GM12878 (cell line): Measurements from ENCODE around the gene USP9X. TPM values are rescaled to one million over a fixed set of nuclear protein-coding genes. Genes with fewer than 3 reads are reported as not detected.

Experiments used
- ATAC-seq: fragments of 200-7000 bp; cut with Tn5 transposase; 3 replicates; pipeline ENCODE4 v1.9.1; 2020; ENCODE audit warnings: mild to moderate bottlenecking, moderate library complexity
- BruUV-seq: library from RNA; stranded (reverse); fragments of 400-500 nt; replicated peaks from 2 replicates; lab custom pipeline; 2021; lab: Mats Ljungman, UMichigan
- CTCF ChIA-PET: fragments of 300-600 bp; sonication (Branson Sonifier 250); formaldehyde crosslinking; extraction: SDS; loops from one replicate; lab custom pipeline; 2021; ENCODE audit warnings: inconsistent platforms; lab: Yijun Ruan, JAX
- POLR2A ChIA-PET: fragments of 350-600 bp; formaldehyde crosslinking; extraction: SDS; loops from one replicate; lab custom pipeline; 2021; ENCODE audit warnings: inconsistent platforms; lab: Charles Lee
- RAD21 ChIA-PET: fragments of 300-600 bp; sonication (Branson Sonifier 250); formaldehyde crosslinking; loops from one replicate; lab custom pipeline; 2023; ENCODE audit warnings: antibody characterized with exemption; ENCODE audit not compliant: unreplicated experiment; lab: Charles Lee
- SMC1A ChIA-PET: fragments of 300-600 bp; sonication (Branson Sonifier 250); formaldehyde crosslinking; loops from one replicate; lab custom pipeline; 2023; ENCODE audit not compliant: unreplicated experiment, uncharacterized antibody; lab: Charles Lee
- DNase-seq: peaks from one replicate; pipeline ENCODE4 v3.0.0-alpha.2; 2011; ENCODE audit warnings: low read depth, low spot score
- FAIRE-seq: peaks from 3 replicates; lab custom pipeline; 2011; peaks lifted over from hg19 to GRCh38; lab: Jason Lieb, UNC
- H2AFZ ChIP-seq: 2 replicates; pipeline ENCODE4 v1.6.0; 2011; ENCODE audit warnings: low read depth, low read length, control low read depth; ENCODE audit not compliant: control insufficient read depth
- H3K27ac ChIP-seq: 2 replicates; pipeline ENCODE4 v1.5.1; 2011; ENCODE audit warnings: control low read depth; ENCODE audit not compliant: control insufficient read depth, insufficient read depth
- H3K27me3 ChIP-seq, 2 experiments: replicated peaks in 1 of 2; 2 replicates each; pipeline versions ENCODE4 v1.6.0 to v1.6.1; 2011; ENCODE audit warnings: low read length in 1 of 2; ENCODE audit not compliant: control insufficient read depth in 2 of 2, insufficient read depth in 2 of 2
- H3K36me3 ChIP-seq, 2 experiments: 2 replicates each; pipeline ENCODE4 v1.5.1; 2011; ENCODE audit warnings: low read length in 1 of 2; ENCODE audit not compliant: control insufficient read depth in 2 of 2, insufficient read depth in 2 of 2
- H3K4me1 ChIP-seq: 2 replicates; pipeline ENCODE4 v1.6.1; 2011; ENCODE audit warnings: mild to moderate bottlenecking, low read length, moderate library complexity, mixed read lengths; ENCODE audit not compliant: control insufficient read depth, insufficient read depth
- H3K4me2 ChIP-seq: 2 replicates; pipeline ENCODE4 v1.6.0; 2011; ENCODE audit warnings: control low read depth; ENCODE audit not compliant: control insufficient read depth, insufficient read depth
- H3K4me3 ChIP-seq: fragments of 200-600 bp; sonication (generic); 2 replicates; pipeline ENCODE4 v1.5.1; 2016
- H3K79me2 ChIP-seq: 2 replicates; pipeline ENCODE4 v1.6.0; 2011; ENCODE audit warnings: low read length; ENCODE audit not compliant: control insufficient read depth, insufficient read depth
- H3K9ac ChIP-seq: 2 replicates; pipeline ENCODE4 v1.8.0; 2011; ENCODE audit warnings: low read length, control low read depth, mixed read lengths; ENCODE audit not compliant: control insufficient read depth, insufficient read depth
- H3K9me3 ChIP-seq: replicated peaks from 3 replicates; pipeline ENCODE4 v1.5.1; 2011; ENCODE audit warnings: mild to moderate bottlenecking, low read length; ENCODE audit not compliant: control insufficient read depth, insufficient read depth
- H4K20me1 ChIP-seq: 2 replicates; pipeline ENCODE4 v1.6.0; 2011; ENCODE audit not compliant: control insufficient read depth, insufficient read depth
- BACH1 ChIP-seq: fragments of 450-650 bp; IDR thresholded peaks from 2 replicates; pipeline ENCODE4 v1.6.1; 2017; ENCODE audit warnings: mild to moderate bottlenecking, borderline replicate concordance
- BCL11A ChIP-seq: IDR thresholded peaks from 2 replicates; pipeline ENCODE4 v1.6.1; 2011; ENCODE audit warnings: low read depth, low read length
- ESRRA ChIP-seq: IDR thresholded peaks from 2 replicates; pipeline ENCODE4 v1.6.1; 2012; ENCODE audit warnings: mild to moderate bottlenecking, low read length, improper control_type of control experiment
- FOXK2 ChIP-seq: fragments of 450-650 bp; IDR thresholded peaks from 2 replicates; pipeline ENCODE4 v1.6.1; 2017; ENCODE audit warnings: mild to moderate bottlenecking, moderate library complexity
- HDAC2 ChIP-seq: fragments of 200-600 bp; sonication (generic); IDR thresholded peaks from 2 replicates; pipeline ENCODE4 v1.6.1; 2017
- IRF3 ChIP-seq: fragments of 450-650 bp; IDR thresholded peaks from 2 replicates; pipeline ENCODE4 v1.6.1; 2014; ENCODE audit warnings: mild to moderate bottlenecking
- JUNB ChIP-seq: IDR thresholded peaks from 2 replicates; pipeline ENCODE4 v1.6.1; 2016; ENCODE audit warnings: antibody characterized with exemption, mild to moderate bottlenecking
- MEF2B ChIP-seq: fragments of 450-650 bp; IDR thresholded peaks from 2 replicates; pipeline ENCODE4 v1.6.1; 2018; ENCODE audit warnings: mild to moderate bottlenecking, moderate library complexity; ENCODE audit not compliant: partially characterized antibody, poor library complexity, severe bottlenecking
- MTA3 ChIP-seq: IDR thresholded peaks from 2 replicates; pipeline ENCODE4 v1.6.1; 2012; ENCODE audit warnings: low read length, inconsistent platforms, borderline replicate concordance
- NKRF ChIP-seq: fragments of 450-650 bp; conservative IDR thresholded peaks from 2 replicates; pipeline ENCODE4 v1.6.1; 2017; ENCODE audit warnings: mild to moderate bottlenecking, moderate library complexity
- RAD51 ChIP-seq: fragments of 450-650 bp; IDR thresholded peaks from 2 replicates; pipeline ENCODE4 v1.6.1; 2016; ENCODE audit warnings: moderate library complexity, mild to moderate bottlenecking, inconsistent platforms
- RBBP5 ChIP-seq: fragments of 200-600 bp; sonication (generic); conservative IDR thresholded peaks from 2 replicates; pipeline ENCODE4 v1.6.1; 2016
- SIX5 ChIP-seq: IDR thresholded peaks from 2 replicates; pipeline ENCODE4 v1.6.1; 2011; ENCODE audit warnings: mild to moderate bottlenecking, low read depth, low read length, moderate library complexity; ENCODE audit not compliant: severe bottlenecking
- SMARCA5 ChIP-seq: fragments of 450-650 bp; IDR thresholded peaks from 2 replicates; pipeline ENCODE4 v1.6.1; 2017; ENCODE audit warnings: mild to moderate bottlenecking
- SREBF1 ChIP-seq: IDR thresholded peaks from 2 replicates; pipeline ENCODE4 v1.6.1; 2012; ENCODE audit warnings: mild to moderate bottlenecking, low read length
- TCF3 ChIP-seq: IDR thresholded peaks from 2 replicates; pipeline ENCODE4 v1.6.1; 2012; ENCODE audit warnings: low read depth, mild to moderate bottlenecking, low read length, borderline replicate concordance; ENCODE audit not compliant: insufficient read depth
- ZNF207 ChIP-seq: fragments of 450-650 bp; IDR thresholded peaks from 2 replicates; pipeline ENCODE4 v1.6.1; 2014; ENCODE audit warnings: antibody characterized with exemption, mild to moderate bottlenecking, borderline replicate concordance
- WGBS: methylation state at CpG from one replicate; pipeline ENCODE4 v1.1.6; 2016; ENCODE audit warnings: low lambda C conversion rate; ENCODE audit not compliant: insufficient replicate concordance, insufficient coverage; ENCODE audit errors: missing lambda C conversion rate; 5-methylcytosine and 5-hydroxymethylcytosine counted together
- in situ Hi-C: fragments of 300-500 bp; cut with MboI; formaldehyde crosslinking; loops from 9 replicates; pipeline ENCODE4 v1.14.3; 2018; ENCODE audit warnings: mixed read lengths
- intact Hi-C: fragments of 100-400 bp; cut with micrococcal nuclease; formaldehyde crosslinking; loops from one replicate; pipeline ENCODE4 v1.14.2; 2022; ENCODE audit not compliant: unreplicated experiment
- polyA plus RNA-seq, 11 experiments: library from polyadenylated mRNA; depleted of rRNA in 4 of 11; unstranded in 6 of 11; stranded (reverse) in 5 of 11; fragments of >200 nt; fragmentation: Nextera tagmentation in 4 of 11; fragmentation: Illumina TruSeq in 1 of 11; extraction: Ambion mirVana in 4 of 11; extraction: Trizol in 1 of 11; gene quantifications; 1 replicate in 1 of 11; 2 replicates in 10 of 11; pipeline versions ENCODE4 v1.2.1 to v1.2.3, GENCODE V29; 2011 to 2016; ENCODE audit warnings: inconsistent platforms in 2 of 11, missing spikeins in 2 of 11, low read depth in 1 of 11
- total RNA-seq, 4 experiments: library from RNA; depleted of rRNA in 3 of 4; stranded (reverse); fragments of >200 nt in 3 of 4; fragmentation: Illumina TruSeq in 1 of 4; extraction: Trizol in 1 of 4; gene quantifications; 2 replicates each; pipeline versions ENCODE4 v1.2.1 to v1.2.3, GENCODE V29; 2013 to 2021
- TF ChIP-seq, protein P1 (sequence below): fragments of 450-650 bp; IDR thresholded peaks from 2 replicates; pipeline ENCODE4 v1.6.1; 2016; ENCODE audit warnings: mild to moderate bottlenecking
- TF ChIP-seq, protein P2 (sequence below): fragments of 150-350 bp; IDR thresholded peaks from 2 replicates; pipeline ENCODE4 v1.6.1; 2014; ENCODE audit warnings: mild to moderate bottlenecking, low read depth, low read length

USP9X gene
- total and polyA plus RNA-seq, 10 of the 15 experiments (the other 5 are each of a cell fraction or from before 2014, with no cell fraction given): 9.3 to 61.6 (median 31.7) TPM

DNA sequence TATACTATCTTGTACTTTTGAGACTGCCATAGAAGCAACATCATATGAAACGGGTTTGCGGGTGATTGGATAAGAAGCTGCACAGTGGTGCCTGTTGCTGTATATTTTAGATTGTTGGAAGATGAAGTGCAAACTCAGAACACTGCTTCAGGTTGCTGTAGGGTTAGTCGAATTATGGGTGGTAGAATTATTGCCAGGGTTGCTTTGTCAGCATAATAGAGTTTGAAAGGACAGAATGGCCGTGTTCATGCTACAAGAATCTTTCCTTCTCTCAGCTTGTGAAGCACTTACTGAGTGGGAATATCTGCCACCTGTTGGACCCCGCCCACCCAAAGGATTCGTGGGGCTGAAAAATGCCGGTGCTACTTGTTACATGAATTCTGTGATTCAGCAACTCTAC is 115.5 kb downstream of the USP9X start:
- intact Hi-C loops: no loop called here
- no peak overlapping the region for H3K4me2 ChIP-seq
- no peak overlapping the region for H2AFZ ChIP-seq
- ChIA-PET CTCF (interaction anchor here (5.3 kb wide), 1 partner anchor 21 kb away, joined by 33 read pairs; no protein-coding TSS in a partner anchor), SMC1A (no interaction called here), POLR2A (interaction anchor here (0.5 kb wide), 1 partner anchor 133 kb away, joined by 5 read pairs; no protein-coding TSS in a partner anchor), RAD21 (no interaction called here)
- no peaks in the 10 kb centered on the region for H3K79me2 ChIP-seq
- no peaks in the 10 kb centered on the region for H3K4me1 ChIP-seq
- peaks cover 2% of the 10 kb centered on the region; the same call in 2 of the 3 replicates for H3K9me3 ChIP-seq
- no peaks in the 10 kb centered on the region for H4K20me1 ChIP-seq
- no peaks in the 10 kb centered on the region for H3K27me3 ChIP-seq
- FAIRE-seq: no peak
- ATAC-seq: no peak
- peaks cover 2 to 22% of the 10 kb centered on the region in 2 experiments; a peak in 3 of 4 replicates for H3K36me3 ChIP-seq
- no peak overlapping the region for H3K9ac ChIP-seq
- in situ Hi-C loops: no loop called here
- DNase-seq: no peak
- H3K27ac ChIP-seq: no peak overlapping the region
- no peak for TF ChIP-seq RAD51
- TF ChIP-seq, protein P1, sequence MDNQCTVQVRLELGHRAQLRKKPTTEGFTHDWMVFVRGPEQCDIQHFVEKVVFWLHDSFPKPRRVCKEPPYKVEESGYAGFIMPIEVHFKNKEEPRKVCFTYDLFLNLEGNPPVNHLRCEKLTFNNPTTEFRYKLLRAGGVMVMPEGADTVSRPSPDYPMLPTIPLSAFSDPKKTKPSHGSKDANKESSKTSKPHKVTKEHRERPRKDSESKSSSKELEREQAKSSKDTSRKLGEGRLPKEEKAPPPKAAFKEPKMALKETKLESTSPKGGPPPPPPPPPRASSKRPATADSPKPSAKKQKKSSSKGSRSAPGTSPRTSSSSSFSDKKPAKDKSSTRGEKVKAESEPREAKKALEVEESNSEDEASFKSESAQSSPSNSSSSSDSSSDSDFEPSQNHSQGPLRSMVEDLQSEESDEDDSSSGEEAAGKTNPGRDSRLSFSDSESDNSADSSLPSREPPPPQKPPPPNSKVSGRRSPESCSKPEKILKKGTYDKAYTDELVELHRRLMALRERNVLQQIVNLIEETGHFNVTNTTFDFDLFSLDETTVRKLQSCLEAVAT: no peak
- no peak for TF ChIP-seq ZNF207
- TF ChIP-seq FOXK2: no peak
- TF ChIP-seq BACH1: no peak
- TF ChIP-seq RBBP5: no peak
- no peak for TF ChIP-seq SIX5
- TF ChIP-seq ESRRA: no peak
- TF ChIP-seq IRF3: no peak
- no peak for TF ChIP-seq SMARCA5
- TF ChIP-seq, protein P2, sequence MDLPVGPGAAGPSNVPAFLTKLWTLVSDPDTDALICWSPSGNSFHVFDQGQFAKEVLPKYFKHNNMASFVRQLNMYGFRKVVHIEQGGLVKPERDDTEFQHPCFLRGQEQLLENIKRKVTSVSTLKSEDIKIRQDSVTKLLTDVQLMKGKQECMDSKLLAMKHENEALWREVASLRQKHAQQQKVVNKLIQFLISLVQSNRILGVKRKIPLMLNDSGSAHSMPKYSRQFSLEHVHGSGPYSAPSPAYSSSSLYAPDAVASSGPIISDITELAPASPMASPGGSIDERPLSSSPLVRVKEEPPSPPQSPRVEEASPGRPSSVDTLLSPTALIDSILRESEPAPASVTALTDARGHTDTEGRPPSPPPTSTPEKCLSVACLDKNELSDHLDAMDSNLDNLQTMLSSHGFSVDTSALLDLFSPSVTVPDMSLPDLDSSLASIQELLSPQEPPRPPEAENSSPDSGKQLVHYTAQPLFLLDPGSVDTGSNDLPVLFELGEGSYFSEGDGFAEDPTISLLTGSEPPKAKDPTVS: no peak
- no peak for TF ChIP-seq MEF2B
- TF ChIP-seq TCF3: no peak
- no peak for TF ChIP-seq HDAC2
- no peak for TF ChIP-seq BCL11A
- no peak for TF ChIP-seq MTA3
- no peak for TF ChIP-seq NKRF
- TF ChIP-seq JUNB: no peak
- no peak for TF ChIP-seq SREBF1
- BruUV-seq: no TSS peak
- no peak overlapping the region for H3K4me3 ChIP-seq
- WGBS: 98% methylated on average over 7 of the region's 7 CpGs
